Neuron (in vitro differentiated cells): ENCODE data around the gene PPP1R37.
"Not testable (repeated sequence)": the region's sequence is repeated elsewhere in the genome, so short reads cannot be mapped to it uniquely, and the experiment has no call there.

Experiments used
- H2AFZ ChIP-seq: one replicate; pipeline ENCODE4 v1.6.1; 2013; ENCODE audit warnings: low read depth, mild to moderate bottlenecking, inconsistent platforms, low read length, moderate library complexity
- H3K27me3 ChIP-seq: one replicate; pipeline ENCODE4 v1.6.1; 2013; ENCODE audit warnings: low read length; ENCODE audit not compliant: insufficient read depth
- H3K36me3 ChIP-seq: one replicate; pipeline ENCODE4 v1.6.1; 2013; ENCODE audit warnings: low read length; ENCODE audit not compliant: insufficient read depth
- H3K4me1 ChIP-seq: one replicate; pipeline ENCODE4 v1.6.1; 2013; ENCODE audit warnings: low read length; ENCODE audit not compliant: insufficient read depth
- H3K4me3 ChIP-seq: 2 replicates; pipeline ENCODE4 v1.5.1; 2013; ENCODE audit warnings: mild to moderate bottlenecking, low read length, moderate library complexity
- H3K9me3 ChIP-seq: one replicate; pipeline ENCODE4 v1.6.1; 2013; ENCODE audit warnings: low read length

The PPP1R37 gene

DNA sequence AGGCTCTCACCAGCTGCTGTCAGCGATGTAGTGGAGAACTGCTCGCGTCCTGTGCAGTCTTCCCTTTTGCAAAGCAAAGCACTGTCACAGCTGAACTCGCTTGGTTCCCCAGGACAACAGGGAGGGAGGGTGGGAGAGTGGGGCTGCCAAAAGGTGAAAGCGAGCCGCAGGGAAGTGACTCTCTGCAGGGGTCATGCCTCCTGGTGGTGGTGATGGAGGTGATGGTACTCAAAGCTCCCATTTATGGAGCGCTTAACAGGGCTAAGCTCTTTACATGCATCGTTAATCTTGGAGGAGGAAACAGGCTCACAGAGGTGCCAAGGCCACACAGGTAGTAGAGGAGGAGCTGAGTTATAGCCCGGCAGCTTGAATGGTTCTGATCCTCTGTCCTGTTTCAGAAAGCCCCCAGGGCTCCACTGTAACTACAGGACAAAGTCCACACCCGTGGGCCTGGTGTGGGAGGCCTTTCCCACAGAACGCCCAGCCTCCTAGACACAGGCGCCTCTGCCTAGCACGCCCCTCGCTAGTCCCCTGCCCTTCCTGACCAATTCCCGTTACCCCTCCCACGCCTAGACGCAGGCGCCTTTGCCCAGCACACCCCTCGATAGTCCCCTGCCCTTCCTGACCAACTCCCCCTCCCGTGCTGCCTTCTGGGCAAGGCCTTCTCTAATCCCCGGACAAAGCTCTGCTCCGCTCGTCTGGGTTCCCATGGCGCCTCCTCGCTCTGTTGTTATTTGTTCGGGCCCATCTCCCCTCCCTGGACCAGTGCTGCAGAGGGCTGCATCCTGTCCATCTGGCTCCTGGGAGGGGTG lies 10.7 kb downstream of the PPP1R37 start:
- H3K4me3 ChIP-seq = no peak overlapping the region
- H3K4me1 ChIP-seq = peaks cover 46% of the 10 kb centered on the region
- no peaks in the 10 kb centered on the region for H3K36me3 ChIP-seq
- no peaks in the 10 kb centered on the region for H3K9me3 ChIP-seq
- no peak overlapping the region for H2AFZ ChIP-seq
- H3K27me3 ChIP-seq = no peaks in the 10 kb centered on the region

DNA sequence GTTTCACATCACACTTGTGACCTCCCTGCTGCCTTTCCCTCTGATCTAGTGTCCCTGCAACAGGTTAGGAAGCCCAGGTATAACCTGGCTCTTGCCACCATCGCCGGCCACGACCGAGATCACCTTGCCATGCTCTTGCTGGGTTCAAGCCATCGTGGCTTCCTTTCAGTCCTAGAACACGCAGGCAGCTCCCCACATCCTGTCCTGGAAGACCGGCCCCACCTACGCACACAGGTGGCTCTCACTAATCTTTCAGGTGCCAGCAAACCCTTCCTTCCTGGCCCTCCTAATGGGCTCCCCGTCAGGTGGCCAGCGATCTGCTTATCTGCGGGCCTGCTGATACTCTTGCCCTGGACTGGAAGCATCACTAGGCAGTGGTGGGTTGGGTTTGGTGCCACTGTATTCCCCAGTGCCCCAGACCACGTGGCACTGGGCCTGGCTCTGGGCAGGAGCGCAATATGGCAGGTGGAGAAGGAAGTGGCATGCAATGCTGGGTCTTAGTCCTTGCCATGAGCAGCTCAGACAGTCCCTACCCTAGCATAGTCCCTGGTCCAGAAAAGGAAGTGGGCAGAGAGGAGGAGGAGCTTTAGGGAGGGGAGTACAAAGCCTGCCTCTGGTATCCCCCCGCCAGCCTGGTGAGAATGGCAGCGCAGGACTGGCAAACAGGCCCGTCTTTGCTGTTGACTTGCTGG lies 11.8 kb downstream of the PPP1R37 start:
- H3K27me3 ChIP-seq = no peaks in the 10 kb centered on the region
- no peak overlapping the region for H2AFZ ChIP-seq
- no peaks in the 10 kb centered on the region for H3K9me3 ChIP-seq
- peaks cover 36% of the 10 kb centered on the region for H3K4me1 ChIP-seq
- peaks cover 4% of the 10 kb centered on the region for H3K36me3 ChIP-seq
- H3K4me3 ChIP-seq = no peak overlapping the region

DNA sequence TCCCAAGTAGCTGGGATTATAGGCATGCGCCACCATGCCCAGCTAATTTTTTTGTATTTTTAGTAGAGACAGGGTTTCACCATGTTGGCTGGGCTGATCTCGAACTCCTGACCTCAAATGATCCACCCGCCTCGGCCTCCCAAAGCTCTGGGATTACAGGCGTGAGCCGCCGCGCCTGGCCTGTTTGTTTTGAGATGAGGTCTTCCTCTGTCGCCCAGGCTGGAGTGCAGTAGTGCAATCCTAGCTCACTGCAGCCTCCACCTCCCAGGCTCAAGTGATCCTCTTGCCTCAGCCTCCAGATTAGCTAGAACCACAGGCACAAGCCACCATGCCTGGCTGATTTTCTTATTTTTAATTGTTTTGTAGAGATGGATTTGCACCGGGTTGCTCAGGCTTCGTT lies 13.4 kb downstream of the PPP1R37 start:
- not testable (repeated sequence) for H3K36me3 ChIP-seq, H3K27me3 ChIP-seq, H3K4me3 ChIP-seq, H2AFZ ChIP-seq, H3K9me3 ChIP-seq
- H3K4me1 ChIP-seq = peaks cover 20% of the 10 kb centered on the region

DNA sequence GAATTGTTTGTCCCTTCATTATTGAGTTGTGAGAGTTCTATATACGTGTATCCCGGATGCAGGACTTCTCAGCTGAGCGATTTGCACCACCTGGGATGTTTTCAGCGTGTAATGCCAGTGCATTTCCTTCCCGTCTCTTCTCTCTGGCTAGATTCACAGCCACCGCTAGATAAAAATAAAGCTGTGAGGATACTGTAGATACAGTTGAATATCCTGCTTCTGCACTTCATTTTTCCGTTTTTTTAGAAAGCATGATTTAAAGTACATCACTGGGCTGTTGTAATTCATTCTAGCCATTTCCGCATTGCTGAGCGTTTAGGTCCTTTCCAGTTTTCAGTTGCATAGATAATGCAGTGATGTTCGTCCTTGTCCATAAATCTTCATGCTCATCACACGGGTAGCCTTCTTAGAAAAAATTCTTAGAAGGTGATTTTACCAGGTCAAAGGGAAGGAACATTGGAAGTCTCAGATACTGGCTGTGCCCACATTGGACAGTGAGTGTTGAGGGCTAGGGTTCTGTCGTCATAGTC lies 14.7 kb downstream of the PPP1R37 start:
- no peaks in the 10 kb centered on the region for H3K27me3 ChIP-seq
- peaks cover 4% of the 10 kb centered on the region for H3K36me3 ChIP-seq
- no peak overlapping the region for H3K4me3 ChIP-seq
- H2AFZ ChIP-seq = no peak overlapping the region
- H3K4me1 ChIP-seq = peaks cover 15% of the 10 kb centered on the region
- no peaks in the 10 kb centered on the region for H3K9me3 ChIP-seq

DNA sequence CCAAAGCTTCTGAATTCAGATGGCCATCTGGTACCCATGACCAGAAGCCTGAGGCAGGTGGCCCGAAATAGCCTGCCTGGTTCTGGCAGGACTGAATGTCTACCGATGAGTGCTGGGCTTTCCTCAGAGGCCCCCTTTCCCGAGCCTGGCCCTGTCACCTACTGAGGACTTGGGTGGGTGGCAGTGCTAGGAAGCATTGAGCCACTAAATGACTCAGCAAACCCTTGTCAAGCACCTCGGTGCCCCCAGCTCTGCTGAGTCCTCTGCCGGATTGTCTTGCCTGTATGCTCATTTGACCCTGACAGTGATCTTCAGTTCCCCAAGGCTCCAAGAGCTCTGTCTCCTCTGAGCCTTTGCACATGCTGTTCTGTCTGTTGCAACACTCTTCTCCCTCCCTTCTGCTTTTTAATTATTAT lies 17.9 kb downstream of the PPP1R37 start:
- H3K4me1 ChIP-seq = no peaks in the 10 kb centered on the region
- H3K9me3 ChIP-seq = no peaks in the 10 kb centered on the region
- H2AFZ ChIP-seq = no peak overlapping the region
- H3K27me3 ChIP-seq = no peaks in the 10 kb centered on the region
- no peak overlapping the region for H3K4me3 ChIP-seq
- peaks cover 4% of the 10 kb centered on the region for H3K36me3 ChIP-seq

DNA sequence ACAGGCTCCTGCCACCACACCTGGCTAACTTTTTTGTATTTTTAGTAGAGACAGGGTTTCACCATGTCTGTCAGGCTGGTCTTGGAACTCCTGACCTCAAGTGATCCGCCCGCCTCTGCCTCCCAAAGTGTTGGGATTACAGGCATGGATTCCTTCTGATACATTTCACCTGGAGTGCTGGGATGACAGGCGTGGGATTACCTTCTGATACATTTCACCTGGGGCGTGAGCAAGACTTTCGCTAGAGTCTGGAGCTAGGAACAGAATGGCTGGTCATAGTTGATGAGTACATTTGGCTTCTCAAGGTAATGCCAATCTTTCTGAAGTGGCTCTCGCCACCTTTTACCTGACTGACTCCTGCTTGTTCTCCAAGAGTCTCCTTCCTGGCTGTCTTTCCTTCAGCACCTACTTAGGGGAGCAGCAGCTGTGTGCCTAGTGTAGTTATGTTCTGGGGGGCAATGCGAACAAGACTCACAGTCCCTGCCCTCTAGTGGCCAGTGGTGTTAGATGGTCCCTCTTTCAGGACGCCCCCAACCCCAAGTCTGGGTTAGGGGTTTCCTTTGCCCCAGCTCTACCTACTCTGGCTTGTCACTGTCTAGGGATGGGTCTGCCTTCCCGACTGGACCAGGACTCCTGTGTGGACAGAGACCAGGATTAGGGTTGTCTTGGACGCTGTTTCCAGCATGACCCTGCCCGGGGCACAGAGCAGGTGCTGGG lies 19.3 kb downstream of the PPP1R37 start:
- H3K27me3 ChIP-seq = no peaks in the 10 kb centered on the region
- peaks cover 4% of the 10 kb centered on the region for H3K36me3 ChIP-seq
- H3K9me3 ChIP-seq = no peaks in the 10 kb centered on the region
- H3K4me1 ChIP-seq = peaks cover 1% of the 10 kb centered on the region
- H2AFZ ChIP-seq = no peak overlapping the region
- no peak overlapping the region for H3K4me3 ChIP-seq

DNA sequence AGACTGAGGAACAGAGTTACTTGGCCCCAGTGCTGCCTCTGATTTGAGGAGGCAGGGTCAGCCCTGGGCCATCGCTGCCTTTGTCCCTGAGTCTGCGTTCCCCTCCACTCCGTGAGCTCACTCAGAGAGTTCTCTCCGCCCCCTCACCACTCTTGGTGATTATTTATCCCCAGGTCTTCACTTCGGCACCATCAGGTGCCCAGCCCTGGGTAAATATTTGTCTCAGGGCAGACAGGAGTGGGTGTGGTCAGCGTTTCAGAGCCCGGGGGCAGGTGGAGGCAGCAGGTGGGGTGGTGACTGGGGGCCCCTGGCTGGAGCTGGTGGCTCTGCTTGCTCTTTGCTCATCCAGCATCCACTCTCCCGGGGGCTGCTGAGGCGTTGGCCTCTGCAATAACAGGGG lies 20.6 kb downstream of the PPP1R37 start:
- Histone ChIP-seq H3K4me1 (peaks cover 14% of the 10 kb centered on the region), H2AFZ (no peak overlapping the region), H3K27me3 (no peaks in the 10 kb centered on the region), H3K4me3 (no peak overlapping the region), H3K9me3 (no peaks in the 10 kb centered on the region), H3K36me3 (peaks cover 4% of the 10 kb centered on the region)

DNA sequence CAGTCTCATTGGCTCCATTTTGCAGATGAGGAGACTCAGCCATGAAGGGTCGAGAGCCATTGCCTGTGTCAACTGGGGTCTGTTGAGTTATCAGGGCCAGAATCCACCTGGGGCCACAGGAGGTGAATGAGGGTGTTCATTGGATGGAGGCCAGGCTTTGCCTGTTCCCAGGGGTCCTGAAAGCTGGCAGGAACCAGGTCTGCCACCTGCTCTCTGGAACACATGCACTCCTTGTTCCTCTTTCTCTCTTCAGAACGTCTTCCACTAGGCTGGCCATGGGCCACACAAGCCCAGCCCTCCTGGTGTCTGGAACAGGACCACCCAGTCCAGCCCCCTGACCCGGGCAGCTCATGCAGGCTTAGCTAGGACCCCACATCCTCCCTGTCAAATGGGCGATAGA lies 21.1 kb downstream of the PPP1R37 start:
- Histone ChIP-seq H3K4me1 (peaks cover 14% of the 10 kb centered on the region), H3K4me3 (no peak overlapping the region), H2AFZ (no peak overlapping the region), H3K27me3 (no peaks in the 10 kb centered on the region), H3K36me3 (peaks cover 4% of the 10 kb centered on the region), H3K9me3 (no peaks in the 10 kb centered on the region)

DNA sequence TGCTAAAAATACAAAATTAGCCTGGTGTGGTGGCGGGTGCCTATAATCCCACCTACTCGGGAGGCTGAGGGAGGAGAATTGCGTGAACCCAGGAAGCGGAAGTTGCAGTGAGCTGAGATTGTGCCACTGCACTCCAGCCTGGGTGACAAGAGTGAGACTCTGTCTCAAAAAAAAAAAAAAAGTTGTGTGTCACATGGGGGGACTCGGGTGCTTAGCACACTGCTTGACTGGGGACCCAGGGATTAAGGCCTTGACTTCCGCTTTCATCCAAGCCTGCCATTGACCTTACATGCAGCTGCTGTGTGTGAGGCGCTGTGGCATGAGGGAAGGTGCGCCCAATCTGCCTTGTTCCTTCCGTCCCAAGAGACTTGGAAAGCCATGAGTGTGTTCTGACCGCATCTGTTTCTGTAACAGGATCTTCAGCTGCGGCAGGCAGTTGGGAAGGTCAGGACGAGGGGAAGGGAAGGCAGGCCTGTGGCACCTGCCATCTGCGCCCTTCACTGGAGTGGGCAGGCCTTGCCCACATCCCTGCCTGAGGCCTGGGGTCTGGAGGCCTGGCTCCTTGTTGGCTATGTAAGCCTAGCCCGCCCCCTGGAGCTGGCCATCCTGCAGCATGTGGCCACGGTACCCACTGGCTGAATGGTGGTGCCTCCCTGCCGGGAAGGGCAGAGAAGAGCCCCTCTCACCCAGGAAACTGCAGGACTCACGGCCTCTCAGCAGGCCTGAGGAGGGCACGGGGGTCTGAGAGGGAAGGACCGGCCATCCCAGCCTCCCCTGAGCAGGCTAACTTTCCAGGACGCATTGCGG lies 23.0 kb downstream of the PPP1R37 start:
- H3K4me1 ChIP-seq = peaks cover 14% of the 10 kb centered on the region
- no peaks in the 10 kb centered on the region for H3K27me3 ChIP-seq
- no peak overlapping the region for H2AFZ ChIP-seq
- H3K36me3 ChIP-seq = no peaks in the 10 kb centered on the region
- H3K4me3 ChIP-seq = no peak overlapping the region
- no peaks in the 10 kb centered on the region for H3K9me3 ChIP-seq

DNA sequence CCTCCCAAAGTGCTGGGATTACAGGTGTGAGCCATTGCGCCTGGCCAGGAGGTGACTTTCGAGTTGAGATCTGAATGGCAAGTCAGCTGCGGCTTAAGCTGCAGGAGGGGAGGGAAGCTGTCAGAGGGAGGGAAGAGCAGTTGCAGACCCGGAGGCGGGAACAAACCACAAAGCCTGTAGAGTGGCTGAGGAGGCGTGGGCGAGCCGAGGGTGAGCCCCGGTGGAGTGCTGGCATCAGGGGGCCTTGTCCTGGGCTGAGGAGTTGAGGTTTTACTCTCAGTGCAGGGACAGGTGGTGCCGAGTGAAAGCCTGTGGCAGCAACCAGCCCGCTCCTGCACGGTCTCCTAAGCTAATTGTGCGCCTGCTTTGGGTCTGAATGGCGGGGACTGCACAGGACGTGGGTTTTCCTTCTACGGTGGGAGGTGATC lies 24.2 kb downstream of the PPP1R37 start:
- Histone ChIP-seq H2AFZ (no peak overlapping the region), H3K36me3 (no peaks in the 10 kb centered on the region), H3K4me3 (no peak overlapping the region), H3K4me1 (peaks cover 14% of the 10 kb centered on the region), H3K9me3 (no peaks in the 10 kb centered on the region), H3K27me3 (no peaks in the 10 kb centered on the region)

DNA sequence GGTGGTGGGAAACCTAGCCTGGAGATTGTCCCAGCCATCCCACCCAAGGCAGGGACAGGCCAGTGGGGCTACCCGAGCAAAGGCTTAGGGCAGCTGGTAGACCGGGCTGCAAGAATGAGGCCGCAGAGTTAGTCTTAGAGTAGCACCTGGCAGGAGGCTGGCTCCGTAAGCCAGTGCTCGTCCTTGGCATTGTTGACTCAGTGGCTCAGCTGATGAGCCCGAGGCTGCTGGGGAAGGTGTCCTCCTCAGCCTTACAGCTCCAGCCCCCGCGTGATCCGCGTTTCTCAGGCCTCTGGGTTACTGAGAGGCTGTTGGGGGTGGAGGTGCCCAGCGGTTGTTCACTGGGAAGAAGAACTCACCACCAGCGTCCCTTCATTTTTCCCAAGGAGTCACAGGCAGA lies 24.7 kb downstream of the PPP1R37 start:
- Histone ChIP-seq H3K27me3 (no peaks in the 10 kb centered on the region), H3K4me1 (peaks cover 14% of the 10 kb centered on the region), H3K4me3 (no peak overlapping the region), H3K9me3 (no peaks in the 10 kb centered on the region), H2AFZ (no peak overlapping the region), H3K36me3 (no peaks in the 10 kb centered on the region)

DNA sequence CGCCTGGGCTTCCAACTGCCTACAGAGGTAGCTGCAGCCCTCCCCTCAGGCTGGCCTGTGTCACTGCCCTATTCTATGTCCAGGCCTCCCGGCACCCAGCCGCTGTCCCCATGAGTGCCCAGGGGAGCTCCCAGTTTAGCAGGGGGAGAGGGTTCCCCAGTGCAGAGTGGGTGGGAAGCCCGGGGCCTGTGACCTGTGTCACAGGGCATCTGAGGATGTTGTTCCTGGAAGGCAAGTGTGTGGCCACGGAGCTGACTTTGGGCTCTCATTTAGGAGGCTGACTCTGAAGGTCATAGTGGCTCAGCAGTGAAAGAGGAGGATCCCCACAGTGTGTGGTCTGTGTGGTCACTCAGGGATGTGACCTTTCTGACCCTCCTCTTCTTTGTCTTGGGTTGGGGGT lies 25.1 kb downstream of the PPP1R37 start:
- no peak overlapping the region for H2AFZ ChIP-seq
- H3K4me1 ChIP-seq = peaks cover 14% of the 10 kb centered on the region
- H3K9me3 ChIP-seq = no peaks in the 10 kb centered on the region

More for the DNA sequence above, 25.1 kb downstream of the PPP1R37 start:
- Histone ChIP-seq H3K27me3 (no peaks in the 10 kb centered on the region), H3K36me3 (no peaks in the 10 kb centered on the region), H3K4me3 (no peak overlapping the region)
